CD4-positive, alpha-beta T cell (primary cell): Measurements from ENCODE around the gene BOLL. TPM values are rescaled to one million over a fixed set of nuclear protein-coding genes. Genes with fewer than 3 reads are reported as not detected.
A peak's percentile ranks its signal among the peaks of the same experiment; 100 is the strongest.

Source experiments
- ATAC-seq: fragments of 200-7000 bp; cut with Tn5 transposase; one replicate; pipeline ENCODE4 v1.10.0; 2022; ENCODE audit warnings: mild to moderate bottlenecking; ENCODE audit not compliant: poor library complexity
- CTCF ChIA-PET: fragments of 350-600 bp; sonication (Branson Sonifier 250); formaldehyde crosslinking; loops from one replicate; lab custom pipeline; 2021; ENCODE audit warnings: antibody characterized with exemption, inconsistent platforms; lab: Charles Lee
- POLR2A ChIA-PET: fragments of 350-600 bp; sonication (Branson Sonifier 250); formaldehyde crosslinking; loops from one replicate; lab custom pipeline; 2021; ENCODE audit warnings: antibody characterized with exemption, inconsistent platforms; lab: Charles Lee
- DNase-seq, 14 experiments: peaks; one replicate each; pipeline ENCODE4 v3.0.0-alpha.2; 2013 to 2020; ENCODE audit warnings: mixed read lengths in 2 of 14
- H3K27ac ChIP-seq, 2 donors: one replicate each; pipeline versions ENCODE4 v1.5.1 to v1.7.0; 2013; ENCODE audit warnings: low read length in 2 of 2, low read depth in 1 of 2, mild to moderate bottlenecking in 1 of 2
- H3K27me3 ChIP-seq, 2 experiments: 1 replicate in 1 of 2; 2 replicates in 1 of 2; pipeline versions ENCODE4 v1.6.1 to v1.7.0; 2013; ENCODE audit warnings: low read length in 2 of 2, control low read depth in 1 of 2, mild to moderate bottlenecking in 1 of 2, moderate library complexity in 1 of 2; ENCODE audit not compliant: insufficient read depth in 2 of 2, control insufficient read depth in 1 of 2
- H3K36me3 ChIP-seq: one replicate; pipeline ENCODE4 v1.6.1; 2013; ENCODE audit warnings: low read length, control low read depth; ENCODE audit not compliant: insufficient read depth
- H3K4me1 ChIP-seq: one replicate; pipeline ENCODE4 v1.6.1; 2013; ENCODE audit warnings: low read length, control low read depth; ENCODE audit not compliant: insufficient read depth
- H3K4me3 ChIP-seq: one replicate; pipeline ENCODE4 v1.5.1; 2013; ENCODE audit warnings: mild to moderate bottlenecking, low read length, moderate library complexity
- H3K9me3 ChIP-seq, 2 experiments: 1 replicate in 1 of 2; 2 replicates in 1 of 2; pipeline versions ENCODE4 v1.6.1 to v1.7.0; 2013; ENCODE audit warnings: low read length in 2 of 2, mild to moderate bottlenecking in 2 of 2, control low read depth in 1 of 2, moderate library complexity in 1 of 2; ENCODE audit not compliant: control insufficient read depth in 1 of 2, insufficient read depth in 1 of 2
- H3K27ac Mint-ChIP-seq: one replicate; pipeline ENCODE4 v1.8.0; 2020; ENCODE audit warnings: mixed read lengths
- H3K27me3 Mint-ChIP-seq: one replicate; pipeline ENCODE4 v1.8.0; 2021; ENCODE audit warnings: mixed read lengths
- H3K36me3 Mint-ChIP-seq: one replicate; pipeline ENCODE4 v1.8.0; 2021; ENCODE audit warnings: low read depth, mixed read lengths
- H3K4me1 Mint-ChIP-seq: one replicate; pipeline ENCODE4 v1.8.0; 2021; ENCODE audit warnings: low read depth, mixed read lengths
- H3K4me3 Mint-ChIP-seq: one replicate; pipeline ENCODE4 v1.8.0; 2020; ENCODE audit warnings: mild to moderate bottlenecking, mixed read lengths
- H3K9me3 Mint-ChIP-seq: one replicate; pipeline ENCODE4 v1.8.0; 2020; ENCODE audit warnings: mixed read lengths
- intact Hi-C, 2 experiments: fragments of 100-400 bp; cut with DNase I in 1 of 2; cut with micrococcal nuclease in 1 of 2; formaldehyde crosslinking; loops; one replicate each; pipeline versions ENCODE4 v1.15.1 to v1.9.0; 2023 to 2025; cut with DNase I, micrococcal nuclease
- total RNA-seq, 174 experiments: library from RNA in 2 of 174; stranded (reverse) in 2 of 174; gene quantifications; one replicate each; pipeline ENCODE4 v1.2.3 and lab custom pipeline; 2021 to 2026
- TF ChIP-seq, protein P1 (sequence below): fragments of 200-600 bp; IDR thresholded peaks from one replicate; pipeline ENCODE4 v1.8.0; 2022; ENCODE audit warnings: antibody characterized with exemption, mild to moderate bottlenecking

Gene BOLL
- total RNA-seq, 2 experiments from 2014 or later = not detected

DNA sequence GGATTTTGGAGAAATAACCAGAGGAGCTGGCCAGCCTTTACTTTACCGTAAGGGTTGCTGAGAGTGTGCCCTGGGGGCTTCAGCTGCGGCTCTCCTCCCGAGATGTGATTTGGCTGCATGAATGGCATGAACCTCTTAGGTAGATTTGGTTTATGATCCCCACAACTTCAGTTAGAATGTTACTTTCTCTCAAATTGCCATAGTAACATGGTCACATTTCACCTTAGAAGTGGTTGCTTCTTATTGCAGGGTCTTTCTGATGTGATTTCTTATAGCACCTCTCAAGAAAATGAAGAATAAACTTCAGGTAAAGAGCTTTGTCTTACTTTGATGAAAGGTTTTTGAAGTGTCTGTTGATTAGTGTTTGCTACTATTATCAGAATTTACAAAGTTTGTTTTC lies 24.9 kb upstream of the BOLL start:
- H3K4me3 ChIP-seq = no peak overlapping the region
- peaks cover 20% of the 10 kb centered on the region for H3K4me1 ChIP-seq
- Mint-ChIP-seq H3K4me3 (no peak overlapping the region), H3K4me1 (peaks cover 85% of the 10 kb centered on the region), H3K9me3 (no peaks in the 10 kb centered on the region), H3K27me3 (no peaks in the 10 kb centered on the region), H3K27ac (peak overlapping the region; percentile 87), H3K36me3 (peaks cover 13% of the 10 kb centered on the region)
- H3K9me3 ChIP-seq = no peaks in the 10 kb centered on the region
- TF ChIP-seq, protein P1, sequence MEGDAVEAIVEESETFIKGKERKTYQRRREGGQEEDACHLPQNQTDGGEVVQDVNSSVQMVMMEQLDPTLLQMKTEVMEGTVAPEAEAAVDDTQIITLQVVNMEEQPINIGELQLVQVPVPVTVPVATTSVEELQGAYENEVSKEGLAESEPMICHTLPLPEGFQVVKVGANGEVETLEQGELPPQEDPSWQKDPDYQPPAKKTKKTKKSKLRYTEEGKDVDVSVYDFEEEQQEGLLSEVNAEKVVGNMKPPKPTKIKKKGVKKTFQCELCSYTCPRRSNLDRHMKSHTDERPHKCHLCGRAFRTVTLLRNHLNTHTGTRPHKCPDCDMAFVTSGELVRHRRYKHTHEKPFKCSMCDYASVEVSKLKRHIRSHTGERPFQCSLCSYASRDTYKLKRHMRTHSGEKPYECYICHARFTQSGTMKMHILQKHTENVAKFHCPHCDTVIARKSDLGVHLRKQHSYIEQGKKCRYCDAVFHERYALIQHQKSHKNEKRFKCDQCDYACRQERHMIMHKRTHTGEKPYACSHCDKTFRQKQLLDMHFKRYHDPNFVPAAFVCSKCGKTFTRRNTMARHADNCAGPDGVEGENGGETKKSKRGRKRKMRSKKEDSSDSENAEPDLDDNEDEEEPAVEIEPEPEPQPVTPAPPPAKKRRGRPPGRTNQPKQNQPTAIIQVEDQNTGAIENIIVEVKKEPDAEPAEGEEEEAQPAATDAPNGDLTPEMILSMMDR = no peak
- DNase-seq (peak in 2 of 14 experiments; percentile 37 to 45), ATAC-seq (peak; percentile 10)
- ChIA-PET CTCF (no interaction called here), POLR2A (interaction anchor here (0.7 to 1.1 kb wide), 3 partner anchors 38 to 317 kb away, joined by 3 read pairs; no protein-coding TSS in a partner anchor)
- intact Hi-C loops = no loop called here
- no peaks in the 10 kb centered on the region for H3K36me3 ChIP-seq
- H3K27me3 ChIP-seq = no peaks in the 10 kb centered on the region
- H3K27ac ChIP-seq = no peak overlapping the region

DNA sequence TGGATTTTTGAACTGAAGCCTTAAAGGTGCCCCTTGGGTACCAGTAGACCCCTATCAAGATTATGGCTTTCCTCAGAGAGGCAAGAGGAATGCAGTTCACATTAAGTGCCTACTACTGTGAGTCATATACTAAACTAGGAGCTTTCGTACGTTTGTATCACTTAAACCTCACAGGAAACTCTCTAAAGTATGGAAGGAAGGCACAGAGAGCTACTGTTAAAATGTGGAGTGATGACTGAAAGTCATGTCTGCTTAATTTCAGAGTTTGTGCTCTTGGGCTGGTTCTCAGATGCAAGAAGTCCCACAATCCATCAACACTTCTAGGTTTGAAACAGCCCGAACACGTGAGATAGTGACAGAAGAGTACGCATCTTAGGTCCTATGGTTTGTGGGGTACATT lies 23.9 kb upstream of the BOLL start:
- DNase-seq = peak in 1 of 14 experiments; percentile 16
- H3K4me3 Mint-ChIP-seq = peak overlapping the region; percentile 73
- H3K27ac ChIP-seq = no peak overlapping the region
- H3K27me3 ChIP-seq = no peaks in the 10 kb centered on the region
- ChIA-PET POLR2A (interaction anchor here (0.9 to 1.5 kb wide), 6 partner anchors 29 to 318 kb away, joined by 3 to 11 read pairs (median 4); no protein-coding TSS in a partner anchor), CTCF (interaction anchor here (0.6 to 1.1 kb wide), 3 partner anchors 15 to 177 kb away, joined by 3 to 5 read pairs (median 3); no protein-coding TSS in a partner anchor)
- ATAC-seq = no peak
- peaks cover 22% of the 10 kb centered on the region for H3K4me1 ChIP-seq
- TF ChIP-seq, protein P1 = no peak
- H3K9me3 Mint-ChIP-seq = no peaks in the 10 kb centered on the region
- intact Hi-C loops = loop anchor here (5.0 kb wide), 5 partner anchors 33 to 198 kb away; no protein-coding TSS in a partner anchor
- H3K27me3 Mint-ChIP-seq = no peaks in the 10 kb centered on the region
- no peaks in the 10 kb centered on the region for H3K9me3 ChIP-seq
- H3K4me1 Mint-ChIP-seq = peaks cover 81% of the 10 kb centered on the region
- H3K36me3 Mint-ChIP-seq = peaks cover 8% of the 10 kb centered on the region
- no peak overlapping the region for H3K4me3 ChIP-seq
- H3K36me3 ChIP-seq = no peaks in the 10 kb centered on the region
- peak overlapping the region; percentile 87 for H3K27ac Mint-ChIP-seq

DNA sequence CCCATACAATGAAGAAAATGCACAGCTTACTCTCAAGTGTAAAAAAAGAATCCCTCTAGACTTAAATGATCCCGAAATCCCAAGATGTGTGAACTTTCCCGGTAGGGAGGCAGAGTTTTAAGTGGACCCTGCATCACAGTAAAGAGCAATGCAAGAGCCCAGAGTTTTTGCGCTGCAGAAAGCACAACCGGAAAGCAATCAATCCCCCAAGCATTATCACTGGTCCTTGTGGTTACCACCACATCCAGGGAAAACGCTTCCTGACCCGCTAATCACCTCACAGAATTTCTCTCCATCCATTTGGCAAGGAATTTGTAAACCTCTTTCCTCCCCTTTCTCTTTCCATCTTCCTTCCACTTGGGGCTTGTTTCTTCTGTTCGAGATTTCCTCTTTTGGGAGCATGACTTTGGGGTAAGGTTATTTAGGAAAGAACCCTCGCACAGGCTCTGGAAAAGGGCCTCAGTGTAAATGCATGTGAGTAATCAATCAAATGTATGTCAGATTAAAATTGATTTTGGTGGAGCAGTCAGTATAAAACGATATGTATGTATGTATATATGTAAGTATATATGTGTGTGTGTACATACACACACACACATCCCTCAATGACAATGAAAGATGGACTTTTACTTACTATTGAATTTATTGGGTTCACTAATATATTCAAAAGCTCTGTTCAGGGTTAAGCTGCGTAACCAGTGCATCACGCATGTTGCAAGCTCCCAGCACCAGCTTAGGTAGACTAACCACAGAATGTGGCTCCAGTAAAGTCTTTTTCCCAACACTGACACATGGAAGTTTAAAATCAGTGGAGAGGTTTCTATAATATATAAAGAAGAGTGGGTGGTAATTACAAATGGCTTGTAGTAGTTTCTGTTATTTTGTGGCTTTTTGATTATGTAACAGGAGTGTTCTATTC lies 20.9 kb upstream of the BOLL start:
- Histone ChIP-seq H3K27ac (peak overlapping the region in 1 of 2 donors; percentile 68), H3K36me3 (no peaks in the 10 kb centered on the region), H3K27me3 (no peaks in the 10 kb centered on the region), H3K4me1 (peaks cover 31% of the 10 kb centered on the region), H3K9me3 (no peaks in the 10 kb centered on the region), H3K4me3 (peak overlapping the region; percentile 77)
- Mint-ChIP-seq H3K27me3 (no peaks in the 10 kb centered on the region), H3K36me3 (peaks cover 8% of the 10 kb centered on the region), H3K27ac (peak overlapping the region; percentile 87), H3K9me3 (no peaks in the 10 kb centered on the region), H3K4me1 (peaks cover 73% of the 10 kb centered on the region), H3K4me3 (peak overlapping the region; percentile 92)
- intact Hi-C loops = loop anchor here (2.0 to 5.0 kb wide), 6 partner anchors 33 to 201 kb away; no protein-coding TSS in a partner anchor
- ChIA-PET POLR2A (interaction anchor here (0.6 to 2.0 kb wide), 8 partner anchors 8 to 278 kb away, joined by 3 to 10 read pairs (median 4); no protein-coding TSS in a partner anchor), CTCF (interaction anchor here (1.1 kb wide), 1 partner anchor 21 kb away, joined by 3 read pairs; no protein-coding TSS in a partner anchor)
- DNase-seq (peak in 1 of 14 experiments; percentile 17), ATAC-seq (no peak)
- TF ChIP-seq, protein P1 = no peak
